PC-9 (cell line): ENCODE measurements around the gene ACTL8. TPM values are rescaled to one million over a fixed set of nuclear protein-coding genes. Genes with fewer than 3 reads are reported as not detected.
"Not testable (repeated sequence)": the region's sequence is repeated elsewhere in the genome, so short reads cannot be mapped to it uniquely, and the experiment has no call there.

Source experiments
- BruUV-seq: library from RNA; stranded (reverse); fragments of 400-500 nt; replicated peaks from 2 replicates; lab custom pipeline; 2021; lab: Mats Ljungman, UMichigan
- CTCF ChIA-PET: fragments of 300-600 bp; sonication (Branson Sonifier 250); formaldehyde crosslinking; loops from one replicate; lab custom pipeline; 2022; ENCODE audit warnings: antibody characterized with exemption; lab: Charles Lee
- POLR2A ChIA-PET: fragments of 300-600 bp; sonication (Branson Sonifier 250); formaldehyde crosslinking; loops from one replicate; lab custom pipeline; 2022; ENCODE audit warnings: antibody characterized with exemption; ENCODE audit not compliant: unreplicated experiment; lab: Charles Lee
- DNase-seq, 2 experiments: peaks; one replicate each; pipeline versions ENCODE4 v3.0.0 to v3.0.0-alpha.2; 2015 to 2022; ENCODE audit warnings: mixed read lengths in 1 of 2
- H2AFZ ChIP-seq: fragments of 200-600 bp; sonication (generic); 2 replicates; pipeline ENCODE4 v1.8.1; 2017; ENCODE audit warnings: antibody characterized with exemption
- H3F3A ChIP-seq: fragments of 200-600 bp; sonication (generic); 2 replicates; pipeline ENCODE4 v1.8.1; 2017; ENCODE audit warnings: antibody characterized with exemption, mild to moderate bottlenecking, low read depth; ENCODE audit not compliant: insufficient read depth
- H3K27ac ChIP-seq: fragments of 200-600 bp; sonication (generic); 2 replicates; pipeline ENCODE4 v1.6.1; 2016; ENCODE audit warnings: mixed run types
- H3K27me3 ChIP-seq: fragments of 200-600 bp; sonication (generic); 2 replicates; pipeline ENCODE4 v1.6.1; 2016; ENCODE audit warnings: low read depth, mixed run types; ENCODE audit not compliant: insufficient read depth
- H3K36me3 ChIP-seq: fragments of 200-600 bp; sonication (generic); 2 replicates; pipeline ENCODE4 v1.6.1; 2016; ENCODE audit warnings: low read depth, mixed run types
- H3K4me1 ChIP-seq: fragments of 200-600 bp; sonication (generic); replicated peaks from 2 replicates; pipeline ENCODE4 v1.6.1; 2016; ENCODE audit warnings: mixed run types; ENCODE audit not compliant: insufficient read depth
- H3K4me2 ChIP-seq: fragments of 200-600 bp; sonication (generic); 2 replicates; pipeline ENCODE4 v1.6.1; 2017; ENCODE audit warnings: mixed run types
- H3K4me3 ChIP-seq: fragments of 200-600 bp; sonication (generic); 2 replicates; pipeline ENCODE4 v1.6.1; 2016; ENCODE audit warnings: mixed run types
- H3K79me2 ChIP-seq: fragments of 200-600 bp; sonication (generic); 2 replicates; pipeline ENCODE4 v1.6.1; 2017; ENCODE audit warnings: low read depth, mixed run types
- H3K9me2 ChIP-seq: fragments of 200-600 bp; sonication (generic); 2 replicates; pipeline ENCODE4 v1.8.1; 2017; ENCODE audit warnings: mild to moderate bottlenecking; ENCODE audit not compliant: insufficient read depth
- H3K9me3 ChIP-seq: fragments of 200-600 bp; sonication (generic); 2 replicates; pipeline ENCODE4 v1.8.1; 2016; ENCODE audit warnings: low read depth; ENCODE audit not compliant: insufficient read depth
- H4K20me1 ChIP-seq: fragments of 200-600 bp; sonication (generic); 2 replicates; pipeline ENCODE4 v1.8.1; 2017; ENCODE audit not compliant: insufficient read depth
- CTCF ChIP-seq: fragments of 200-600 bp; sonication (generic); conservative IDR thresholded peaks from 2 replicates; pipeline ENCODE4 v1.6.1; 2017; ENCODE audit warnings: mixed run types, antibody characterized with exemption, mild to moderate bottlenecking, moderate library complexity
- EZH2 ChIP-seq: fragments of 200-600 bp; sonication (generic); IDR thresholded peaks from 2 replicates; pipeline ENCODE4 v1.8.0; 2017; ENCODE audit warnings: antibody characterized with exemption, low read depth
- intact Hi-C: fragments of 100-400 bp; cut with micrococcal nuclease; formaldehyde crosslinking; loops from one replicate; pipeline ENCODE4 v1.10.0; 2022; ENCODE audit not compliant: unreplicated experiment
- total RNA-seq: library from RNA; stranded (reverse); gene quantifications from 2 replicates; pipeline ENCODE4 v1.2.3, GENCODE V29; 2021

The ACTL8 gene
- total RNA-seq, 1 experiment from 2014 or later = 0.68 TPM

GRCh38 chr1:17745479-17745955 lies 9.6 kb upstream of the ACTL8 start:
- no peaks in the 10 kb centered on the region for H3K9me3 ChIP-seq
- no peak overlapping the region for H3K27ac ChIP-seq
- intact Hi-C loops = no loop called here
- ChIA-PET POLR2A (no interaction called here), CTCF (no interaction called here)
- no peak overlapping the region for H3K4me2 ChIP-seq
- no peaks in the 10 kb centered on the region for H3K79me2 ChIP-seq
- TF ChIP-seq EZH2 = no peak
- TF ChIP-seq CTCF = no peak
- H4K20me1 ChIP-seq = no peaks in the 10 kb centered on the region
- peaks cover 64% of the 10 kb centered on the region for H3K27me3 ChIP-seq
- no peak overlapping the region for H2AFZ ChIP-seq
- no peak for DNase-seq
- H3K4me1 ChIP-seq = no peaks in the 10 kb centered on the region
- no peaks in the 10 kb centered on the region for H3K36me3 ChIP-seq
- no TSS peak for BruUV-seq
- no peaks in the 10 kb centered on the region for H3K9me2 ChIP-seq
- H3F3A ChIP-seq = no peaks in the 10 kb centered on the region
- H3K4me3 ChIP-seq = no peak overlapping the region

GRCh38 chr1:17746281-17746680 lies 8.9 kb upstream of the ACTL8 start:
- H3K4me2 ChIP-seq, H3K9me2 ChIP-seq, BruUV-seq: not testable (repeated sequence)

GRCh38 chr1:17746920-17747319 lies 8.2 kb upstream of the ACTL8 start:
- no peaks in the 10 kb centered on the region for H3K9me2 ChIP-seq
- TF ChIP-seq CTCF (no peak), EZH2 (no peak)
- no TSS peak for BruUV-seq
- H3K9me3 ChIP-seq = no peaks in the 10 kb centered on the region
- ChIA-PET CTCF (no interaction called here), POLR2A (no interaction called here)
- H3K4me1 ChIP-seq = no peaks in the 10 kb centered on the region
- no peaks in the 10 kb centered on the region for H3K79me2 ChIP-seq
- H3K4me3 ChIP-seq = no peak overlapping the region
- no peak for DNase-seq
- no peaks in the 10 kb centered on the region for H3K36me3 ChIP-seq
- H2AFZ ChIP-seq = no peak overlapping the region
- H3F3A ChIP-seq = no peaks in the 10 kb centered on the region
- no peaks in the 10 kb centered on the region for H4K20me1 ChIP-seq
- no peak overlapping the region for H3K27ac ChIP-seq
- no peak overlapping the region for H3K4me2 ChIP-seq
- intact Hi-C loops = no loop called here
- peaks cover 54% of the 10 kb centered on the region for H3K27me3 ChIP-seq

More at GRCh38 chr1:17746281-17746680, 8.9 kb upstream of the ACTL8 start:
- H3K36me3 ChIP-seq, H3K9me3 ChIP-seq, H3K79me2 ChIP-seq, H3K4me3 ChIP-seq, H2AFZ ChIP-seq, intact Hi-C loops, H3K4me1 ChIP-seq, POLR2A ChIA-PET, DNase-seq, H3K27ac ChIP-seq, H4K20me1 ChIP-seq, CTCF ChIA-PET, H3F3A ChIP-seq: not testable (repeated sequence)
- peaks cover 58% of the 10 kb centered on the region for H3K27me3 ChIP-seq

- no peak overlapping the region for H2AFZ ChIP-seq
- POLR2A ChIA-PET = no interaction called here
- no peak for DNase-seq
- H3K9me2 ChIP-seq = no peaks in the 10 kb centered on the region
- H3K27me3 ChIP-seq = peaks cover 25% of the 10 kb centered on the region
- no peaks in the 10 kb centered on the region for H3K79me2 ChIP-seq
- no peak for TF ChIP-seq CTCF
- no peak for TF ChIP-seq EZH2
- no TSS peak for BruUV-seq
- CTCF ChIA-PET = no interaction called here
- H3K4me3 ChIP-seq = no peak overlapping the region
- no peak overlapping the region for H3K27ac ChIP-seq
- no peaks in the 10 kb centered on the region for H3K36me3 ChIP-seq
- no peaks in the 10 kb centered on the region for H3K4me1 ChIP-seq
- no peaks in the 10 kb centered on the region for H4K20me1 ChIP-seq
- no peaks in the 10 kb centered on the region for H3F3A ChIP-seq
- H3K9me3 ChIP-seq = no peaks in the 10 kb centered on the region
- intact Hi-C loops = no loop called here
- no peak overlapping the region for H3K4me2 ChIP-seq
Observed at GRCh38 chr1:17750333-17750732, 4.8 kb upstream of the ACTL8 start.
